ENCODE results near the gene UNKL. TPM values are rescaled to one million over a fixed set of nuclear protein-coding genes. Genes with fewer than 3 reads are reported as not detected.

The UNKL gene
- total RNA-seq, 1 experiment from 2014 or later, result 32.0 TPM

DNA sequence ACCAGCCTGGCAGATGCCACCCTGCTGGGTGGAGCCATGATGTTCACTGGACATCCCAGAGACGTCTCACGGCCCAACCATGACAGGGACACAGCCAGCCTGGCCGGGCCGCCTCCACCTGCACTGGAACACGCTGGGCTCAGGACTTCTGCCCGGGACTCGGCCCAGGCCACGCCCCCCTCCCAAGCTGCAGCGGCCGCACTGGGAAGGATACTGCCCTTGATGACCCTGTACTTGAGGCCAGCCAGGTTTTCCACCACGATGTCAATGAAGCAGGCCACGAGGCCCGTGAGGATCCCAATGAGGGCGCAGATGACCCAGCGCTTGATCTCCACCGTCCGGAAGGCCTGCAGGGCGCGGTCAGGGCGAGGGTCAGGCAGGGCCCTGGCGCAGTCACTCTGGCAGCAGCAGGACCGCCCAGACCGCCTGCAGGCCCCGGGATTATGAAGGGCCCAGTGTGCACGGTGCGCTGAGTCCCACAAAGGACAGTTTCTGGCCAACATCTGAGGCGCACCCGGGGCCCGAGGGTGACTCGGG is 46.2 kb upstream of the UNKL start:
- TF ChIP-seq CTCF (conservative IDR thresholded peaks at IDR 0.05), result no peak
- H3K18ac ChIP-seq (ENCODE audit: insufficient read length, low read depth, low read length), result no peak overlapping the region
- H3K27me3 ChIP-seq (ENCODE audit: insufficient read depth, low read length), result no peaks in the 10 kb centered on the region
- no peak overlapping the region for H3K27ac Mint-ChIP-seq
- H3K9me3 Mint-ChIP-seq, result no peaks in the 10 kb centered on the region
- H3K36me3 Mint-ChIP-seq (ENCODE audit: insufficient read depth in 1 of 3, low read depth in 3 of 3), result peaks cover 2 to 25% (median 21%) of the 10 kb centered on the region in 3 experiments; a peak in 5 of 7 replicates
- no peak overlapping the region for H3K4me2 ChIP-seq (ENCODE audit: insufficient read depth, insufficient read length, low read length)
- no peaks in the 10 kb centered on the region for H3K4me1 Mint-ChIP-seq
- no peak overlapping the region for H2AFZ ChIP-seq (ENCODE audit: low read length)
- WGBS (ENCODE audit: extremely low coverage, insufficient read length, low lambda C conversion rate), result no CpG with 5 or more reads among the region's 30 CpGs
- H2BK5ac ChIP-seq (ENCODE audit: insufficient read length, low read length), result no peak overlapping the region
- H3K4me1 ChIP-seq (ENCODE audit: insufficient read depth, low read length), result no peaks in the 10 kb centered on the region
- H4K8ac ChIP-seq (replicated peaks; ENCODE audit: insufficient read length, low read depth, low read length), result no peak overlapping the region
- no peaks in the 10 kb centered on the region for H3K9me3 ChIP-seq (ENCODE audit: control insufficient read depth, low read depth, low read length)
- H4K91ac ChIP-seq (ENCODE audit: insufficient read length, low read depth, low read length), result no peak overlapping the region
- H3K4ac ChIP-seq (ENCODE audit: low read depth, low read length), result no peak overlapping the region
- H3K79me1 ChIP-seq (ENCODE audit: insufficient read depth, low read depth, low read length, poor library complexity, severe bottlenecking), result no peaks in the 10 kb centered on the region
- H3K23ac ChIP-seq (ENCODE audit: insufficient read length, low read depth, low read length), result no peak overlapping the region
- H3K23me2 ChIP-seq (ENCODE audit: insufficient read length, low read depth, low read length, poor library complexity, severe bottlenecking), result no peaks in the 10 kb centered on the region
- H2AK5ac ChIP-seq (ENCODE audit: insufficient read length, low read length), result no peak overlapping the region
- no peak overlapping the region for H4K5ac ChIP-seq (ENCODE audit: insufficient read length, low read depth, low read length)
- H3K27ac ChIP-seq (ENCODE audit: insufficient read length, low read depth, low read length), result no peak overlapping the region
- no peak overlapping the region for H2BK20ac ChIP-seq (ENCODE audit: low read depth, low read length, poor library complexity, severe bottlenecking)
- H3K4me3 Mint-ChIP-seq, result no peak overlapping the region
- no peak overlapping the region for H3K14ac ChIP-seq (ENCODE audit: insufficient read depth, low read length)
- H2BK15ac ChIP-seq (ENCODE audit: low read depth, low read length), result no peak overlapping the region
- H3K9ac ChIP-seq (ENCODE audit: extremely low read depth, insufficient read length, low read length), result no peak overlapping the region
- H3T11ph ChIP-seq (ENCODE audit: low read length), result no peak overlapping the region
- no peak for DNase-seq
- H3K79me2 ChIP-seq (ENCODE audit: insufficient read depth, low read length), result no peaks in the 10 kb centered on the region
- no peaks in the 10 kb centered on the region for H3K27me3 Mint-ChIP-seq (ENCODE audit: low read depth)
- H2BK12ac ChIP-seq (ENCODE audit: insufficient read length, low read depth, low read length), result no peak overlapping the region
- no peaks in the 10 kb centered on the region for H4K20me1 ChIP-seq (ENCODE audit: control insufficient read depth, insufficient read depth, insufficient read length)
- H2BK120ac ChIP-seq (ENCODE audit: low read depth, low read length, poor library complexity, severe bottlenecking), result no peak overlapping the region
- H3K56ac ChIP-seq (ENCODE audit: insufficient read length, low read depth, low read length), result no peak overlapping the region
